Astrocyte of the cerebellum (primary cell): ENCODE measurements around the gene PRELID1.

Experiments used
- DNase-seq: peaks from one replicate; pipeline ENCODE4 v3.0.0-alpha.2; 2011; ENCODE audit warnings: low read depth
- H3K4me3 ChIP-seq: 2 replicates; pipeline ENCODE4 v1.5.1; 2011; ENCODE audit warnings: mild to moderate bottlenecking, low read depth, low read length, moderate library complexity
- CTCF ChIP-seq: IDR thresholded peaks from 2 replicates; pipeline ENCODE4 v1.5.1; 2012; ENCODE audit warnings: low read length, low read depth, moderate library complexity, mild to moderate bottlenecking; ENCODE audit errors: missing control alignments
- in situ Hi-C: cut with HindIII; loops from 2 replicates; pipeline ENCODE4 v1.10.0; 2017; ENCODE audit warnings: low sequenced_read_pairs

Gene PRELID1

DNA sequence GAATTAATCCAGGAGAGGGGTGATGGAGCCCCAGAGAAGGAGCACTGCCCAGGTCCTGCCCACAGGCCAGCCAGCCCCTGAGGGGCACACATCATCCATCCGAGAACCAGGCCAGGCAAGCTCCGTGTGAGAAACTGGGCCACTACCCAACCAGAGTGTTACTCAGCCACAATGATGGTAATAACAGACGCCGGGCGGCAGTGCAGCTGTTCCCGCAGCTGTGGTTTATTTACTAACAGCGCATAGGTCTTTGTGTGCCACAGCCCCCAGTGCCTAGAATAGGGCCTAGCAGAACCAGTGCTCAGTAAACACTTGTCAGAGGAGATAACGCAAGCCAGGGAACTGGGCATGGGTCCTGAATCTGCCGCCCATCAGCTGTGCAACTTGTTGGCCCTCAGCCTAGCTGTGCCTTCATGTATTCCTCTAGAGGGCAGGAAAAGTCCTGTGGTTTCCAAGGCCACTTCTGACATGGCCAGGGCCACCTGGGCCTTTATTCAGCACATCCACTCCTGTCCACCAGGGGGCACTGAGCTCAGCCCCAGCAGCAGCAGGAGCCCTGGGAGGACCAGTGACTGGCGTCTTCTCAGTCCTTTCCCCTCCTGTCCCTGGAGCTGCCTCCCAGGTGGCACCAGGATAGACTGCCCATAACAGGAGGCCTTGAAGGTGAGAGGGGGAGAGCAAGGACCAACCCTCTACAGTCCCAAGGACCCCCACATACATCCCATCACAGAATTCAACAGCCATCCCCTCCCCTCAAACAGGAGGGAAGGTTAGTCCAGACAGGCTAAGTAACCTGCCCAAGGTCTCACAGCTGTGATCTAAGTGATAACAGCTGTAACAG lies 6.0 kb downstream of the PRELID1 start:
- no peak overlapping the region for H3K4me3 ChIP-seq
- DNase-seq = peak; percentile 29
- peak; percentile 95 for TF ChIP-seq CTCF
- in situ Hi-C loops = no loop called here

DNA sequence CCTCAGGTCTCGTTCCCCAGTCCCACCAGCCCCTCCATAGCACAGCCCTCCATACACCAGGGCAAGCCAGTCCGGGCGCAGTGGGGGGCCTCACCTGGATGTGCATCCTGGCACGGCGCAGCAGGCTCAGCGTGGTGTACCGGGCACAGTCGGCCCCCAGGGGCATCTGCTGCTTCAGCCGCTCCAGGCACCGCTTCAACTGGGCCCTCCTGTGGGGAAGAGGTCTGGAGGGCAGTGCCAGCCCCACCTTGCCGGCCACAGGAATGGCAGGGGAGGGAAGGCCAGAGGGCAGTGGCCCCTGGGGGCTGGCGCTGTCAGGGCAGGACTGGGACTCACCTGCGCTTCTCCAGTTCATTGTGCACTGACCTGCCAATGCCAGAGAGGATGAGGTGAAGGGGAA lies 6.7 kb downstream of the PRELID1 start:
- peak overlapping the region; percentile 56 for H3K4me3 ChIP-seq
- no peak for DNase-seq
- no peak for TF ChIP-seq CTCF
- in situ Hi-C loops = no loop called here

DNA sequence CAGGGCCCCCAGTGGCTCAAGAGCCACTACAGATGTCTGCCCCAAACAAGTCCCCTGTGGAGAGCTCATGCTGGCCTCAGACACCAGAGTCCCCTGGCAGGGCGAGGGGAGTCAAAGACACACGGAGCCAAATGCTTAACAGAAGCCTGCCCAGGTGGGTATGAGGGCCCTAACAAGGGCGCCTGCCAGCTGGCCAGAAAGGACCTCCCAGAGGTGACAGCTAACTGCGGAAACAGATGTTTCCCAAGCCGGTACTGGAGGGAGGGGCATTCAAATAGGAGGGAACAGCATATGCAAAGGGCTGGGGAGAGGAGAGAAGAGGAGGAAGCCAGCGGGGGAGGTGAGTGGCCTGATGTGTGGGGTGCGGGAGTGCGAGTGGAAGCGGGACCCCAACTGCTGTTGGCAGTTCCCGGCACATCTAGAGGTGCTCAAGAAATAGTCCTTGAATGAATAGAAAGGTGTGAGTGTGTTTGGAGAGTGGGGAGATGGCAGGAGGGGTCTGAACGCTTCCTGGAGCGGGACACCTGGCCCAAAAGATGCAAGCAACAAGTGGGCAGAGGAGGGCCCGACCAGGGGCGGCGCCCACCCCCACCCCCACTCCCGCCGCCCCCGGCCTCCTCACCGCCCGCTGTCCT lies 7.3 kb downstream of the PRELID1 start:
- TF ChIP-seq CTCF = no peak

DNA sequence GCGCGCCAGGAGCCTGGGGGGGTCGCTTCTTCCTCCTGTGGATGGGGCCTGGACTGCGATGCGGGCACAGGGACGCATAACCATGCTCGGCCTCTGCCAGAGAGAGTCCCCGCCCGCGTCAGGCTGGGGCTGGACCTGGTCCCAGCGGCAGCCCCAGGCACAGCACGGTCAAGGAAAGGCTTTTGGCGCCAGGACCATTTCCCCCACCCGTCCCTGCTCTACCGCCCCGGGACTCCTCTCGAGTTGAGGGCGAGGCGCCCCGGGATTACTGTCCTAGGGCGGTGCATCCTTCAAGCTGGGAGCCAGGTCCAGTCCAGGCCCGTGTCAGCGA lies 7.8 kb downstream of the PRELID1 start:
- H3K4me3 ChIP-seq = peak overlapping the region; percentile 56
- no peak for TF ChIP-seq CTCF
- in situ Hi-C loops = no loop called here
- no peak for DNase-seq

More for the DNA sequence above, 7.3 kb downstream of the PRELID1 start:
- no peak for DNase-seq
- peak overlapping the region; percentile 56 for H3K4me3 ChIP-seq
- in situ Hi-C loops = no loop called here

GRCh38 chr5:177311723-177312648 lies 8.4 kb downstream of the PRELID1 start, which contains the start of gene MXD3:
TSS of gene MXD3 (minus strand) at chr5:177311898. CDS start at chr5:177311830, 68 bp downstream.
- H3K4me3 ChIP-seq = peak within 1 kb of the TSS; percentile 56
- peak; percentile 84 for DNase-seq
- in situ Hi-C loops = no loop called here
- TF ChIP-seq CTCF = no peak

DNA sequence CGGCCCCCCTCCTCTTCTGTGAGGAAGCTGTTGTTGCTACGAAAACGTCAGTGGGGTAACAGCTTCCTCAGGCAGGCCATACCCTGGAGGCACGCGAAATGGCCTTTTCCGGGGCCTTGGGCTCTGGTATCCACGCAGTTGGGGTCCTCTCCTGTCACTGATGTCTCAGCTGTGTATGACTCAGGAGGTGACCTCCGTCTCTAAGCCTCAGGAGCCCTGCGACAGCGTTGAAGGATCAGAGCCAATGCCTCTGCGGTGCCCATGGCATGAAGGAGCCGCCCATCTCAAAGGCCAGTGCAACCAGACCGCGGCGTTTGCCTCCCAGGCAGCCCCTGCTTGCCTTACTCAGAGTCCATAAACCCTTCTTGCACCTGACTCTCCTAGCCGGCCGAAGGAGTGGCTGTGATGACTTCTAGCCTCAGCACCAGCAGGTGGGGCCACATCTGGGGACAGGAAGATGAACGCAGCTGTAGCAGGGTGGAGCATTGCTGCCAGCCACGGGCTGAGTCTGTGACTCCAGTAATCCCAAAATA lies 9.1 kb downstream of the PRELID1 start:
- no peak for DNase-seq
- no peak for TF ChIP-seq CTCF
- H3K4me3 ChIP-seq = peak overlapping the region; percentile 56
- in situ Hi-C loops = no loop called here
